ENCODE measurements around the gene RPP40.

DNA sequence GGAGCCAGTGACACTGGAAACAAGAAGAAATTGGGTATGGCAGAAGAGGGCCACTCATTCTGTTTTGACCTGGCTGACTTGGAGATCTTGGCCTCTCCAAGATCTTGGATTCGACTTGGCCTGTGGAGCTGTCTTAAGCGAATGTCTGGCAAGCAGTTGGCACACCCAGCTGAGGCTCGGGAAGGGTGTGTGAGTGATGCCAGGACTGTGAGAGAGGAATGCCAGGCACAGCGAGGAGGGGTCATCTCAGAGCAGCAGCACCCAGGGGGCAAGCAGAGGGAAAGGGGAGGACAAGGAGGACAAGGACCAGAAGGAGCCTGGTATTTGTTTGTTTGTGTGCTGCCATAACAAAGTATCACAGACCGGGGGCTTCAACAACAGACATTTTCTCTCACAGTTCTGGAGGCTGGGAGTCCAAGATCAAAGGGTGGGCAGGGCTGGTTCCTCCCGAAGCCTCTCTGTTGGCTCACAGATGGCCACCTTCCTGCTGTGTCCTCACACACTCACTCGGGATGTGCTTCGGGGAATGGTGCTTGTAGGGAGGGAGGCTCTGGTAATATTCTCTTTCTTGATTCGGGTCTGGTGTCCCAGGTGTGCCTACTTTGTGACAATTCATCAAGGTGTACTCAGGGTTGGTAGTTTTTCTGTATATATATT, 33.0 kb downstream of the RPP40 start:
- TF ChIP-seq GATA2 (IDR thresholded peaks at IDR 0.05; ENCODE audit: low read depth, low read length) (no peak), GATA3 (IDR thresholded peaks at IDR 0.05; ENCODE audit: low read depth, low read length) (no peak)

Measured in SH-SY5Y (cell line).